HG02610 (cell line): ENCODE data around the gene ANXA5.
A peak's percentile ranks its signal among the peaks of the same experiment; 100 is the strongest.

Source experiments
- ATAC-seq: cut with Tn5 transposase; IDR thresholded peaks from one replicate; pipeline ENCODE4 v1.9.1; 2021; ENCODE audit warnings: mild to moderate bottlenecking, moderate library complexity; ENCODE audit not compliant: unreplicated experiment

The ANXA5 gene

DNA sequence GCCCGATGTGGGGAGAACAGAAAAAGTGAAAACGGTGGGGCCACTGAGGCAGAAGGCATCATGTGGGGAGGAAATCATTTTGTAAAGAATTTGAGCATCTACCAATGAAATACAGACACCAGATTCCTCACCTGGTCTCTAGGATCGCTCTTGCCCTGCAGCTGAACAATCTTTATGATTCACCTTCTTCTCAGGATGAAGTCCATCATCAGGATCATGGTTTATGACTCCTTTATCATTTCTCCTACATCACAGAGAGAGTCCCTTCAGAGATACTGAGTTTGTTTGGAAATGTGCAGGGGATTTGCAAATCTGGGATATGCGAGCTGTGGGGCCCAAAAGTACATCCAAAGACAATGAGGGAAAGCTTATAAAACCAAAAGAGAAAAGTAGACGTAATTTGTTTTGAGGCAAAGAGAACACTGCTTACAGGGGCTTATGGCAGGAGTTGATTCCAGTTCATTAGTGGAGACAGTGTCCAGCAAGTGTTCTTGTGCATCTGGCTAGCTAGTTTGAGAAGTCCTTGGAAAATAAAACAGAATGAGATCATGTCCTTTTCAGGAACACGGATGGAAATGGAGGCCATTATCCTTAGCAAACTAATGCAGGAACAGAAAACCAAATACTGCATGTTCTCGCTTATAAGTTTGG lies 15.3 kb upstream of the ANXA5 start:
- ATAC-seq: no peak

- ATAC-seq: peak; percentile 87
Observed at GRCh38 chr4:121711263-121712000, 14.7 kb upstream of the ANXA5 start.

- ATAC-seq: peak; percentile 60
Observed at GRCh38 chr4:121709766-121710405, 13.1 kb upstream of the ANXA5 start.

- ATAC-seq: no peak
Observed at GRCh38 chr4:121707344-121707743, 10.6 kb upstream of the ANXA5 start.

DNA sequence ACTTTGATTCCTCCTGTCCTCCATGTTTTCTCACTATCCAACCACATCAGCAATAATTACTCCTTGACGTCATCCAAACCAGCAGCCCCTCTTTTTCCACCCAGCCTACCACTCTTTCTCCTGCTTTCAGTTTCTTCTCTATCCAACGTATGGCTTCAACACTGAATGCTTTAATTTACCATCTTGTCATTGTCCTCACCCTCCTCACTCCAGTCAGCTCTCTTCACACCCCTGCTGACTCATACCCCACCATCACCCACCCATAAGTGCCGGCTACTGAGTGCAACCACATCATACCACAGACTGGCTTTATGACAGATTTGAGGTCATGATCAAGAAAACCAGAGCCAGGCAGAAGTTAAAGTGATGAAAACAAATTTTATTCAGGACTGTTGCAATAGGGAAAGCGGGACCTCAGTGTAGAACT lies 9.8 kb upstream of the ANXA5 start:
- peak; percentile 70 for ATAC-seq

DNA sequence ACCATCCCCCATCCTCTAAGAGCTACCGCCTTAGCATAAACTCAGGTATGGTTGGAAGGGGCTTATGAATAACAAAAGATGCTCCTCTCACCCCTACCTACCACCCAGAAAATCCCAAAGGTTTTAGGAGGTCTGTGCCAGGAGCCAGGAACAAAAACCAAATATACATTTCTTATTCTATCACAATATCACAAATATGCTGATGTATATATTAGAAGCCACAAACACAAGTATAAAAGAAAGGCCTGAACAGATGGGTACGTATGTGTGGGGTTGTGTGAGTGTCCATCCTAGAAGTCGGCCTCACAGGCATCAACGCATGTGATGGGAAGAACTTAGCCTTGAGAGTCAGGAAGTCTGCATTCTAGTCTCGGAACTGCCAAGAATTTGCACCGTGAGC lies 8.7 kb upstream of the ANXA5 start:
- no peak for ATAC-seq

GRCh38 chr4:121702136-121702535 lies 5.4 kb upstream of the ANXA5 start:
- ATAC-seq: no peak

- no peak for ATAC-seq
Observed at GRCh38 chr4:121701263-121701662, 4.5 kb upstream of the ANXA5 start.

GRCh38 chr4:121698236-121698671 lies 1.5 kb upstream of the ANXA5 start:
- no peak for ATAC-seq

DNA sequence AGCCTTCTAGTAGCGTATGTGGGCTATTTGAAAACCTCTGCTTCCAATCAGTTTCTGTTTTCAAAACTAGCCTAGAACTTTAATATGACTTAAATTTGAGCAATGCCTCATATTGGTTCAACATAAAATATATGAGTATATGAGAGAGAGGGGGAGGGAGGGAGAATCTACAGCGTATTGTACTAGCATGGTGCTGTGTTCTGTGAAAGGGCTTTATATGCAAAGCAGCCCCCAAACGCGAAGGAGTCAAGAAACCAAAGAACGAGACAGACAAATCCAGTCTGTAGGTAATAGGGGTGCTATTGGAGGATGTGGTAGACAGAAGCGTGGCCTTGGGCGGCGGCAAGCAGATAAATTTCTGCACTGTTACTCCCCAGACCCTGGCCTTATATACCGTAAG lies 784 bp upstream of the ANXA5 start:
- ATAC-seq: peak; percentile 10

- peak; percentile 28 for ATAC-seq
Observed at GRCh38 chr4:121696170-121696580, 605 bp downstream of the ANXA5 start.

DNA sequence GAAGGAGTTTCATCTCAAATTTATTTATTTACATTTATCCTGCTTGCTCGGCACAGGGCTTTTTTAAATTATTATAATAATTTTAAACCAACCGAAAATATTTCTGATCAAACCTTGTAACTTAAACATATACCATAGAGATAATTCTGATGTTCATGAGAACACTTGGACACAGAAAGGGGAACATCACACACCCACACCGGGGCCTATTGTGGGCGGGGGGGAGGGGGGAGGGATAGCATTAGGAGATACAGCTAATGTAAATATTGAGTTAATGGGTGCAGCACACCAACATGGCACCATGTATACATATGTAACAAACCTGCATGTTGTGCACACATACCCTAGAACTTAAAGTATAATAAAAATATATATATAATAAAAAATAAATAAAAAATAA lies 2.9 kb downstream of the ANXA5 start:
- ATAC-seq: no peak

DNA sequence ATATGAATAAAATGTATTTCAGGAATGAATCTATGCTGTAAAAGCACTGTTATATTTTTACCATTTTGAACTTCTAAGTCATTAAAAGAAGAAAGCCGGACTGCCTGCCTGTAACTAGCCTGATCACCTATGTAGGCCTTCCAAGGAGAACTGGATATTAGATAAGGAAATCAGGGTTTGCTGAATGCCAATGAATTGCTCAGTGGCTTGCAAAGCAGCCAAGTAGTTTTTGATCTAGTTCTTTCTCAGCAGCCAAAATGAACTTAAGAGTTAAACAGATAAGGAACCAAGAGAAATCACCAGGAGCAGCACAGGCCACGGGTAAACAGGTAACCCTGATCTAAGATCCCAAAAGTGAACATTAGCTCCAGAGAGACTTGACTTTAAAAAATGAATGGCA lies 3.3 kb downstream of the ANXA5 start:
- no peak for ATAC-seq

DNA sequence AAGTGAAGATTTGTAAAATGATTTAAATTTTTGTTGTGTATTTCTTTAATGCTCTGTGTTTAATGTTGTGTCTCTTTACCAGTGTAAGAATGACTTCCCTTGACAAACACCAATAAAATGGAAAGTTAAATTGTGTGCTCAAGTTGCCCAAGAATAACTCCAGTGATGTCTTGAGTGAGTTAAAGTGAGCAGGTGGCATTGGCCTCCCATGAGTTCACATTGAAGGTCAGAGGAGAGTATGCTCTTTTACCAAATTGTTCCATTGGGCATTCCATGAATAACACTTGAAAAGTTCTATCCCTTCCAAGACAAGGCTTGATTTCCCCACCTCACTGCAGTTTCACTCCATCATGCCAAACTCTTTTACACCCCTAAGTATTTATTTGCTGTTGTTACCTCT lies 4.5 kb downstream of the ANXA5 start:
- ATAC-seq: no peak

GRCh38 chr4:121690001-121690400 lies 6.8 kb downstream of the ANXA5 start:
- ATAC-seq: peak; percentile 75

GRCh38 chr4:121688701-121689100 lies 8.1 kb downstream of the ANXA5 start:
- ATAC-seq: no peak

DNA sequence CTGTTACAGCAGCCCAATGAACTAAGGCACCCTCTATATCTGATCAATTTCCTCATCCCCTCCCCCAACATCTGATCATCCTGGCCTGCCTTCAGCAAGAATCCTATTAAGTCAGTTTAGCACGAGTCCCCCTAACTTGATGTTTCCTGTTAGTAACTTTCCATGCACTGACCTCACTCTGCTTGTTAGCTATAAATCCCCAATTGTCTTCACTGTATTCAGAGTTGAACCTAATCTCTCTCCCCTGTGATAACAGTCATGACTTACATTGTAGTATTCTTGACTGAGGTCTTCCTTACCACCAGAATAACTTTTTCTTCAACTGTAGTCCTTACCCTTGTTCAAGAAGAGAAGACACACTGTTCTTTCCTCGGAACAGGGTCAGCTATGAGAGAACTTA lies 8.5 kb downstream of the ANXA5 start:
- ATAC-seq: no peak

- no peak for ATAC-seq
Observed at GRCh38 chr4:121686255-121686654, 10.5 kb downstream of the ANXA5 start.

DNA sequence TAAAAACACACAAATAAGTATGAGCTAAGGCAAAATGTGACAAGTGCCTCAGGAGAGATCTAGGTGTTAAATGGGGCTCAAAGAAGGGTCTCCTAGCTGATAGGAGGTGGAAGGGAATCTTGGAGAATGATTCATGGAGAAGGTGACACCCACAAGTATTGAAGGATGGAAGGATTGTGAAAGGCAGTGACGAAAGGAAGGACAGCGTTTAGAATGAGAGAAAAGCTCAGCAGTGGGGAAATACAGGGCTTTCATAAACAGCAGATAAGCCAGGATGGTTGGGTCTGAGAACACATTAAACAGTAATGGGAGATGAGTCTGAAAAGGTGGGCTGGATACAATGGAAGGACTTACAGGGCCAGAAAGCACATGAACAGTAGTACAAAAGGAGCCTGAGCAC lies 11.5 kb downstream of the ANXA5 start:
- no peak for ATAC-seq

DNA sequence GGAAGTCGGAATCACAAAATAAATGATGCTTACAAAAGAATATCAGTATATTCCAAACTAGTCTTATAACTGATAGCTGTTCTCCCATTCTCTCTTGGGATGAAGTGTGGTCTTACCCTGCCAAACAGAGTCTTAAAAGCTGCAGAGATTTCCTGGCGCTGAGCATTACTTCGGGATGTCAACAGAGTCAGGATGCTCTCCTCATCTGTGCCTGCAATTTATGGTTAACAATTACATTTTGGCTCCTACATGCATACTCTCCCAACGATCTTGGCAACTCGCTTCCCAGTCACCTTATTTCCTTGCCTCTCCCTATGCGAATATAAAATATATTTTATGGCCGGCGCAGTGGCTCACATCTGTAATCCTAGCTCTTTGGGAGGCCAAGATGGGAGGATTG lies 12.2 kb downstream of the ANXA5 start:
- ATAC-seq: no peak

DNA sequence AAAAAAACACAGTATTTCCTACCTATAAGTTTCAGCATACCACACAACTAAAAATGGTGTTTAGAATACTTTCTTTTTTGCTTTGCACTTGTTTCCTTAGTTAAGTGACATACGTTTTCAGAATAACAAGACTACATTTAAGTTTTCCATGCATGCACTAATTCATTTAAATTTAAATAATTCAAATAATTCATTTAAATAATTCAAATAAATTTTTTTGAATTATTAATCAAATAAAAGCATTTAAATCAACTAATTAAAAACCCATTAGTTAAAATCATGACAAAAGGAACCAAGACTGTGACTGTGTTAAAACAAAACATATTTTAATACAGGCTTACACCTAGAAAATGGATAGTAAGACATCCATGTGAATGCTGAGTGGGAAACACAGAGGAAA lies 12.8 kb downstream of the ANXA5 start:
- ATAC-seq: no peak

- ATAC-seq: no peak
Observed at GRCh38 chr4:121680571-121680970, 16.2 kb downstream of the ANXA5 start.
